GM12878 (cell line): ENCODE measurements around the gene MSI2. TPM values are rescaled to one million over a fixed set of nuclear protein-coding genes. Genes with fewer than 3 reads are reported as not detected.

ENCODE experiments used
- ATAC-seq: fragments of 200-7000 bp; cut with Tn5 transposase; 3 replicates; pipeline ENCODE4 v1.9.1; 2020; ENCODE audit warnings: mild to moderate bottlenecking, moderate library complexity
- BruUV-seq: library from RNA; stranded (reverse); fragments of 400-500 nt; replicated peaks from 2 replicates; lab custom pipeline; 2021; lab: Mats Ljungman, UMichigan
- CTCF ChIA-PET: fragments of 300-600 bp; sonication (Branson Sonifier 250); formaldehyde crosslinking; extraction: SDS; loops from one replicate; lab custom pipeline; 2021; ENCODE audit warnings: inconsistent platforms; lab: Yijun Ruan, JAX
- POLR2A ChIA-PET: fragments of 350-600 bp; formaldehyde crosslinking; extraction: SDS; loops from one replicate; lab custom pipeline; 2021; ENCODE audit warnings: inconsistent platforms; lab: Charles Lee
- RAD21 ChIA-PET: fragments of 300-600 bp; sonication (Branson Sonifier 250); formaldehyde crosslinking; loops from one replicate; lab custom pipeline; 2023; ENCODE audit warnings: antibody characterized with exemption; ENCODE audit not compliant: unreplicated experiment; lab: Charles Lee
- SMC1A ChIA-PET: fragments of 300-600 bp; sonication (Branson Sonifier 250); formaldehyde crosslinking; loops from one replicate; lab custom pipeline; 2023; ENCODE audit not compliant: unreplicated experiment, uncharacterized antibody; lab: Charles Lee
- DNase-seq: peaks from one replicate; pipeline ENCODE4 v3.0.0-alpha.2; 2011; ENCODE audit warnings: low read depth, low spot score
- FAIRE-seq: peaks from 3 replicates; lab custom pipeline; 2011; peaks lifted over from hg19 to GRCh38; lab: Jason Lieb, UNC
- H2AFZ ChIP-seq: 2 replicates; pipeline ENCODE4 v1.6.0; 2011; ENCODE audit warnings: low read depth, low read length, control low read depth; ENCODE audit not compliant: control insufficient read depth
- H3K27ac ChIP-seq: 2 replicates; pipeline ENCODE4 v1.5.1; 2011; ENCODE audit warnings: control low read depth; ENCODE audit not compliant: control insufficient read depth, insufficient read depth
- H3K27me3 ChIP-seq, 2 experiments: replicated peaks in 1 of 2; 2 replicates each; pipeline versions ENCODE4 v1.6.0 to v1.6.1; 2011; ENCODE audit warnings: low read length in 1 of 2; ENCODE audit not compliant: control insufficient read depth in 2 of 2, insufficient read depth in 2 of 2
- H3K36me3 ChIP-seq, 2 experiments: 2 replicates each; pipeline ENCODE4 v1.5.1; 2011; ENCODE audit warnings: low read length in 1 of 2; ENCODE audit not compliant: control insufficient read depth in 2 of 2, insufficient read depth in 2 of 2
- H3K4me1 ChIP-seq: 2 replicates; pipeline ENCODE4 v1.6.1; 2011; ENCODE audit warnings: mild to moderate bottlenecking, low read length, moderate library complexity, mixed read lengths; ENCODE audit not compliant: control insufficient read depth, insufficient read depth
- H3K4me2 ChIP-seq: 2 replicates; pipeline ENCODE4 v1.6.0; 2011; ENCODE audit warnings: control low read depth; ENCODE audit not compliant: control insufficient read depth, insufficient read depth
- H3K4me3 ChIP-seq: fragments of 200-600 bp; sonication (generic); 2 replicates; pipeline ENCODE4 v1.5.1; 2016
- H3K79me2 ChIP-seq: 2 replicates; pipeline ENCODE4 v1.6.0; 2011; ENCODE audit warnings: low read length; ENCODE audit not compliant: control insufficient read depth, insufficient read depth
- H3K9ac ChIP-seq: 2 replicates; pipeline ENCODE4 v1.8.0; 2011; ENCODE audit warnings: low read length, control low read depth, mixed read lengths; ENCODE audit not compliant: control insufficient read depth, insufficient read depth
- H3K9me3 ChIP-seq: replicated peaks from 3 replicates; pipeline ENCODE4 v1.5.1; 2011; ENCODE audit warnings: mild to moderate bottlenecking, low read length; ENCODE audit not compliant: control insufficient read depth, insufficient read depth
- H4K20me1 ChIP-seq: 2 replicates; pipeline ENCODE4 v1.6.0; 2011; ENCODE audit not compliant: control insufficient read depth, insufficient read depth
- CREM ChIP-seq: IDR thresholded peaks from 2 replicates; pipeline ENCODE4 v1.6.1; 2014; ENCODE audit warnings: antibody characterized with exemption, low read depth
- EED ChIP-seq: sonication (generic); IDR thresholded peaks from 2 replicates; pipeline ENCODE4 v1.6.1; 2016; ENCODE audit warnings: antibody characterized with exemption, low read depth
- EZH2 ChIP-seq: IDR thresholded peaks from 2 replicates; pipeline ENCODE4 v1.6.1; 2012; ENCODE audit warnings: low read depth, mild to moderate bottlenecking, control low read depth, inconsistent platforms, low read length, borderline replicate concordance; ENCODE audit not compliant: control insufficient read depth
- FOS ChIP-seq: IDR thresholded peaks from 3 replicates; pipeline ENCODE4 v1.6.1; 2011; ENCODE audit warnings: borderline replicate concordance; ENCODE audit not compliant: insufficient read length; ENCODE audit errors: extremely low read depth
- HSF1 ChIP-seq: fragments of 150-350 bp; IDR thresholded peaks from 2 replicates; pipeline ENCODE4 v1.6.1; 2014; ENCODE audit warnings: mild to moderate bottlenecking, low read depth, low read length
- JUND ChIP-seq: IDR thresholded peaks from 2 replicates; pipeline ENCODE4 v1.6.1; 2012; ENCODE audit warnings: low read depth, mild to moderate bottlenecking, low read length, improper control_type of control experiment, moderate library complexity
- NR2F1 ChIP-seq: fragments of 450-650 bp; conservative IDR thresholded peaks from 2 replicates; pipeline ENCODE4 v1.6.1; 2017; ENCODE audit warnings: mild to moderate bottlenecking
- NRF1 ChIP-seq: conservative IDR thresholded peaks from 2 replicates; pipeline ENCODE4 v1.6.1; 2011; ENCODE audit warnings: mild to moderate bottlenecking, low read depth, low read length, improper control_type of control experiment
- SMAD1 ChIP-seq: fragments of 450-650 bp; IDR thresholded peaks from 2 replicates; pipeline ENCODE4 v1.6.1; 2018; ENCODE audit warnings: mild to moderate bottlenecking, low read depth; ENCODE audit not compliant: partially characterized antibody
- SUPT20H ChIP-seq: IDR thresholded peaks from 2 replicates; pipeline ENCODE4 v1.6.1; 2011; ENCODE audit warnings: low read depth, mild to moderate bottlenecking, low read length, moderate library complexity, borderline replicate concordance; ENCODE audit not compliant: control insufficient read depth
- TBL1XR1 ChIP-seq: IDR thresholded peaks from 2 replicates; pipeline ENCODE4 v1.6.1; 2012; ENCODE audit warnings: low read depth, low read length, improper control_type of control experiment
- ZBTB40 ChIP-seq: fragments of 450-650 bp; IDR thresholded peaks from 2 replicates; pipeline ENCODE4 v1.6.1; 2016; ENCODE audit warnings: mild to moderate bottlenecking, moderate library complexity, borderline replicate concordance
- ZZZ3 ChIP-seq: IDR thresholded peaks from 2 replicates; pipeline ENCODE4 v1.6.1; 2011; ENCODE audit warnings: low read depth; ENCODE audit not compliant: control insufficient read depth, insufficient read length
- WGBS: methylation state at CpG from one replicate; pipeline ENCODE4 v1.1.6; 2016; ENCODE audit warnings: low lambda C conversion rate; ENCODE audit not compliant: insufficient replicate concordance, insufficient coverage; ENCODE audit errors: missing lambda C conversion rate; 5-methylcytosine and 5-hydroxymethylcytosine counted together
- in situ Hi-C: fragments of 300-500 bp; cut with MboI; formaldehyde crosslinking; loops from 9 replicates; pipeline ENCODE4 v1.14.3; 2018; ENCODE audit warnings: mixed read lengths
- intact Hi-C: fragments of 100-400 bp; cut with micrococcal nuclease; formaldehyde crosslinking; loops from one replicate; pipeline ENCODE4 v1.14.2; 2022; ENCODE audit not compliant: unreplicated experiment
- polyA plus RNA-seq, 11 experiments: library from polyadenylated mRNA; depleted of rRNA in 4 of 11; unstranded in 6 of 11; stranded (reverse) in 5 of 11; fragments of >200 nt; fragmentation: Nextera tagmentation in 4 of 11; fragmentation: Illumina TruSeq in 1 of 11; extraction: Ambion mirVana in 4 of 11; extraction: Trizol in 1 of 11; gene quantifications; 1 replicate in 1 of 11; 2 replicates in 10 of 11; pipeline versions ENCODE4 v1.2.1 to v1.2.3, GENCODE V29; 2011 to 2016; ENCODE audit warnings: inconsistent platforms in 2 of 11, missing spikeins in 2 of 11, low read depth in 1 of 11
- total RNA-seq, 4 experiments: library from RNA; depleted of rRNA in 3 of 4; stranded (reverse); fragments of >200 nt in 3 of 4; fragmentation: Illumina TruSeq in 1 of 4; extraction: Trizol in 1 of 4; gene quantifications; 2 replicates each; pipeline versions ENCODE4 v1.2.1 to v1.2.3, GENCODE V29; 2013 to 2021

MSI2 gene
- total and polyA plus RNA-seq, 10 of the 15 experiments (the other 5 are each of a cell fraction or from before 2014, with no cell fraction given): 6.1 to 76.1 (median 42.0) TPM

- TF ChIP-seq ZZZ3: no peak
- TF ChIP-seq CREM: no peak
- TF ChIP-seq NRF1: no peak
- TF ChIP-seq, all 136 proteins: peak for 0
These were observed 240.1 kb downstream of the MSI2 start (continued) for GRCh38 chr17:57496382-57496781.

- no TSS peak for BruUV-seq
- Histone ChIP-seq H3K4me3 (no peak overlapping the region), H3K9ac (no peak overlapping the region), H3K4me2 (no peak overlapping the region; the same call in 1 of the 2 replicates), H3K27me3 (no peaks in the 10 kb centered on the region), H3K36me3 (peaks cover 0 to 2% of the 10 kb centered on the region in 2 experiments; a peak in 2 of 4 replicates), H3K27ac (no peak overlapping the region; the same call in 1 of the 2 replicates), H3K9me3 (no peaks in the 10 kb centered on the region), H4K20me1 (no peaks in the 10 kb centered on the region), H3K4me1 (peaks cover 8% of the 10 kb centered on the region), H3K79me2 (peaks cover 9% of the 10 kb centered on the region), H2AFZ (no peak overlapping the region)
- DNase-seq: no peak
- TF ChIP-seq SUPT20H (no peak), NR2F1 (no peak), SMAD1 (no peak), EZH2 (no peak), TBL1XR1 (no peak), EED (no peak), HSF1 (no peak), FOS (no peak), ZBTB40 (no peak), JUND (no peak)
- in situ Hi-C loops (no loop called here), intact Hi-C loops (no loop called here)
- ChIA-PET POLR2A (interaction anchor here (0.8 kb wide), 1 partner anchor 12 kb away, joined by 3 read pairs; no protein-coding TSS in a partner anchor), SMC1A (interaction anchor here (0.9 to 1.9 kb wide), 5 partner anchors 11 to 29 kb away, joined by 3 to 6 read pairs (median 4); no protein-coding TSS in a partner anchor), CTCF (interaction anchor here (0.7 to 1.5 kb wide), 4 partner anchors 23 to 277 kb away, joined by 3 to 5 read pairs (median 4); no protein-coding TSS in a partner anchor), RAD21 (interaction anchor here (0.6 kb wide), 1 partner anchor 32 kb away, joined by 3 read pairs; no protein-coding TSS in a partner anchor)
- 83% methylated on average over 7 of the region's 7 CpGs for WGBS
- no peak for FAIRE-seq
- no peak for ATAC-seq
These were observed 242.1 kb downstream of the MSI2 start for GRCh38 chr17:57498443-57498842.
